T-cell (primary cell): ENCODE results near the gene FMN2. TPM values are rescaled to one million over a fixed set of nuclear protein-coding genes. Genes with fewer than 3 reads are reported as not detected.

Experiments used
- ATAC-seq, 4 experiments: fragments of 200-7000 bp in 3 of 4; fragments of 150-1000 bp in 1 of 4; cut with Tn5 transposase; replicated peaks in 1 of 4; 1 replicate in 3 of 4; 2 replicates in 1 of 4; pipeline ENCODE4 v1.10.0; 2021; ENCODE audit warnings: moderate library complexity in 3 of 4, mild to moderate bottlenecking in 2 of 4, moderate number of reproducible peaks in 1 of 4
- CTCF ChIA-PET, 2 donors: fragments of 300-600 bp; sonication (Branson Sonifier 250); formaldehyde crosslinking; loops; one replicate each; lab custom pipeline; 2022; ENCODE audit warnings: antibody characterized with exemption in 2 of 2; lab: Charles Lee
- POLR2A ChIA-PET, 2 donors: fragments of 300-600 bp; sonication (Branson Sonifier 250); formaldehyde crosslinking; loops; one replicate each; lab custom pipeline; 2022; ENCODE audit warnings: antibody characterized with exemption in 2 of 2; lab: Charles Lee
- DNase-seq, 35 experiments: peaks; one replicate each; pipeline versions ENCODE4 v3.0.0 to v3.0.0-alpha.2; 2013 to 2023
- H3K27ac ChIP-seq: one replicate; pipeline ENCODE4 v1.5.1; 2013; ENCODE audit warnings: low read length
- H3K27me3 ChIP-seq, 2 experiments: replicated peaks in 1 of 2; 1 replicate in 1 of 2; 2 replicates in 1 of 2; pipeline versions ENCODE4 v1.6.1 to v1.7.0; 2013; ENCODE audit warnings: low read length in 1 of 2, mixed read lengths in 1 of 2; ENCODE audit not compliant: control insufficient read depth in 2 of 2, insufficient read depth in 2 of 2; ENCODE audit errors: extremely low read depth in 1 of 2
- H3K36me3 ChIP-seq, 2 donors: 1 replicate in 1 of 2; 2 replicates in 1 of 2; pipeline versions ENCODE4 v1.6.1 to v1.7.0; 2013; ENCODE audit warnings: low read length in 1 of 2; ENCODE audit not compliant: control insufficient read depth in 2 of 2, insufficient read depth in 1 of 2; ENCODE audit errors: extremely low read depth in 1 of 2
- H3K4me1 ChIP-seq, 2 experiments: 1 replicate in 1 of 2; 2 replicates in 1 of 2; pipeline versions ENCODE4 v1.6.1 to v1.7.0; 2013; ENCODE audit warnings: low read length in 2 of 2, mixed read lengths in 1 of 2; ENCODE audit not compliant: insufficient read depth in 2 of 2, control insufficient read depth in 1 of 2; ENCODE audit errors: extremely low read depth in 1 of 2
- H3K4me3 ChIP-seq, 2 donors: 1 replicate in 1 of 2; 2 replicates in 1 of 2; pipeline versions ENCODE4 v1.5.1 to v1.7.0; 2013; ENCODE audit warnings: mild to moderate bottlenecking in 2 of 2, low read length in 1 of 2, moderate library complexity in 1 of 2; ENCODE audit not compliant: control insufficient read depth in 1 of 2; ENCODE audit errors: extremely low read depth in 1 of 2
- H3K9me3 ChIP-seq: 2 replicates; pipeline ENCODE4 v1.7.0; 2013
- H3K27ac Mint-ChIP-seq, 2 donors: one replicate each; pipeline ENCODE4 v1.8.0; 2020 to 2021; ENCODE audit warnings: mild to moderate bottlenecking in 2 of 2, mixed read lengths in 2 of 2
- H3K27me3 Mint-ChIP-seq, 2 donors: one replicate each; pipeline ENCODE4 v1.8.0; 2021 to 2022; ENCODE audit warnings: mixed read lengths in 2 of 2
- H3K36me3 Mint-ChIP-seq: one replicate; pipeline ENCODE4 v1.8.0; 2021; ENCODE audit warnings: mixed read lengths
- H3K4me1 Mint-ChIP-seq, 3 donors: one replicate each; pipeline ENCODE4 v1.8.0; 2020 to 2022; ENCODE audit warnings: mixed read lengths in 3 of 3, mild to moderate bottlenecking in 1 of 3
- H3K4me3 Mint-ChIP-seq, 3 donors: one replicate each; pipeline ENCODE4 v1.8.0; 2020 to 2022; ENCODE audit warnings: mild to moderate bottlenecking in 3 of 3, mixed read lengths in 3 of 3, moderate library complexity in 3 of 3
- H3K9me3 Mint-ChIP-seq, 3 donors: one replicate each; pipeline ENCODE4 v1.8.0; 2020 to 2022; ENCODE audit warnings: mixed read lengths in 3 of 3
- WGBS: methylation state at CpG from one replicate; pipeline ENCODE4 v1.1.5; 2013; ENCODE audit warnings: missing lambda C conversion rate; ENCODE audit not compliant: insufficient coverage; 5-methylcytosine and 5-hydroxymethylcytosine counted together
- total RNA-seq, 35 experiments: library from RNA in 6 of 35; stranded (reverse) in 6 of 35; fragments of 120-200 nt in 1 of 35; gene quantifications; one replicate each; pipeline versions ENCODE4 v1.2.1 to v1.2.4 and lab custom pipeline; 2013 to 2026

The FMN2 gene
- total RNA-seq, 5 donors from 2014 or later (not counting 1 experiment from before 2014, with no cell fraction given) = not detected

DNA sequence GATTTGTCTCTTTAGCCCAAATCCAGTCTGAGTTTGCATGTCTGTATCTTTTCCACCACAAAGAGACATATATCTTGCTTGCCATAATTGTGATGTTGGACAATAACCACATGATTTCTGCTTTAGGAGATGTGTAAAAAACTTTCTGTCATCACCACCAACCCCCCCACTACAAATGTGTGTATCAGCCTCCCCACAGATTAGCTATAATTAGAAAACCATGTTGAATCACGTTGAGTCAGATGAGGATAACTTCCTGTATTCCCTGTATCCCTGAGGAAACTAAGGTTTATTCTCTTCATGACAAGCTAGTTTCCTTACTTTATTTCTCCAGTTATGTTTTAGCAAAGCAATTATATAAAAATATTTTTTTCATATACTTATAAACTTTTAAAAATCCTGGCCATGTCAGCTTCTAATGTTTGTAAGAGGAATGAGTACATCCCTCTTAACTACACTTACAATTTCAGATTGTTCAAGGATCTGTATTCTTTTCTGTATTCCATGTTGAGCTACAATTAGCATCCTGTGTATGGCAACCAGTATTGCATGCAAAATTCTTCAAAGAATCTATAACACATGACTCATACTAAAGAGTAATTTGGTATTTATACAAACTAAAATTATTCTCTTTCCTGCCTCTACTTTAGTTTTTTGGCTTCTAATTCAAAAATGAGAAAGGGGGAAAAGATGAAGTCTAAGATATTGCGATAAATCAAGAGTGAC, 143.0 kb downstream of the FMN2 start:
- H3K27ac Mint-ChIP-seq = no peak overlapping the region

DNA sequence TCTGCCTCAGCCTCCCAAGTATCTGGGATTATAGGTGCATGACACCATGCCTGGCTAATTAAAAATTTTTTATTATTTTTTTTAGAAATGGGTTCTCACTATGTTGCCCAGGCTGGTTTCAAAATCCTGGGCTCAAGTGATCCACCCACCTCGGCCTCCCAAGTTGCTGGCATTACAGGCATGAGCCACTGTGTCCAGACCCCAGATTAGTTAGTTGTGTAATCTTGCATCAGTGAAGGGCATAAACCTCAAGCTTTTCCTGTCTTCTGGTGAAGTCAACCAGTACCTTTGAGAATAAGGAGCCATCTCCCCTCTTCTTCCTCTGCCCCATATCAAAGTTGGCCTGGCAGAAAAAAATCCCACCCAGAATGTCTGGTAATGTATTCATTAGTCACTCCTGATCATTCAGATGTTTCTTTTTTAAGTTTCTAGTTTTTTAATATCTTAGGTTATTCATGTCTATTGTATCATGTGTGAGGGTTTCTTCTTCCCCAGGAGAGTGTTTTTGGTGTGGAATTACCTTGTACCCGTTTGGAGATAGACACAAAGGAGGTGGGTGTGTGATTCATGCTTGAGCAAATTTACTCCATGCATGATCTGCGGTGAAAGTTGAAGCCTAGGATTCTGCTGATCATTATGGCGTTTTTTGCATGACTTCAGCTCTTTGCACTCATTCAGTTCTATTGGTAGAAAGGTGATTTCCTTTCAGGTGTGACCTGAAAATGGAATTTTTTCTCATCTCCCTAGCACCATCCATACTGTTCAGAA, 144.0 kb downstream of the FMN2 start:
- Mint-ChIP-seq H3K27ac (no peak overlapping the region), H3K36me3 (no peaks in the 10 kb centered on the region), H3K9me3 (peaks cover 0 to 4% (median 2%) of the 10 kb centered on the region in 3 donors), H3K4me1 (no peaks in the 10 kb centered on the region), H3K27me3 (no peaks in the 10 kb centered on the region), H3K4me3 (no peak overlapping the region)
- Histone ChIP-seq H3K27ac (no peak overlapping the region), H3K4me1 (no peaks in the 10 kb centered on the region), H3K4me3 (no peak overlapping the region), H3K36me3 (no peaks in the 10 kb centered on the region), H3K9me3 (no peaks in the 10 kb centered on the region), H3K27me3 (no peaks in the 10 kb centered on the region)
- 100% methylated on average over 1 of the region's 4 CpGs for WGBS
- ATAC-seq (no peak), DNase-seq (no peak)
- ChIA-PET CTCF (no interaction called here), POLR2A (no interaction called here)

More for the DNA sequence above, 143.0 kb downstream of the FMN2 start:
- Histone ChIP-seq H3K4me3 (no peak overlapping the region), H3K4me1 (no peaks in the 10 kb centered on the region), H3K36me3 (no peaks in the 10 kb centered on the region), H3K27me3 (no peaks in the 10 kb centered on the region), H3K27ac (no peak overlapping the region), H3K9me3 (no peaks in the 10 kb centered on the region)
- DNase-seq (no peak), ATAC-seq (no peak)
- POLR2A ChIA-PET = no interaction called here
- CTCF ChIA-PET = no interaction called here
- Mint-ChIP-seq H3K27me3 (no peaks in the 10 kb centered on the region), H3K4me3 (no peak overlapping the region), H3K4me1 (no peaks in the 10 kb centered on the region), H3K9me3 (peaks cover 0 to 4% (median 2%) of the 10 kb centered on the region in 3 donors), H3K36me3 (no peaks in the 10 kb centered on the region)
- WGBS = 80% methylated on average over 1 of the region's 2 CpGs

DNA sequence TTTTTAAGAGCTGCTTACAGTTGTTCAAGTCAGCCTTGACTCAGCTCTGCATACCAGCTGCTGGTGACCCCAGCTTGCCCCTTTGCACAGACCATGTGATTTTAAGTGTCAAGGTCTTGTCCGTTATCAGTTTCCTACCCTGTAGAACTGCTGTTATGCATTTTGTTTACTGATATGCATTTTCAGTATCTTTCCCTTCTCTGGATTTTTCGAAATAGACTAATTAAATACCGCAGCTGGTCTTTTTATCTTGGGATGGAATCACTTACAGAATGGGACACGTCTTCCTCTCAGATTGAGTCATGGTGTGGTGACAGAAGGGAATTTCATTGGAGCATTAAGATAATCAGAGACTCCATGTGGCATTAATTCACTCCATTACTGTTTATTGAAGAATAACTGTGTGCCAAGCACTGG, 145.6 kb downstream of the FMN2 start:
- ChIA-PET POLR2A (no interaction called here), CTCF (no interaction called here)
- H3K4me1 Mint-ChIP-seq = no peaks in the 10 kb centered on the region
- Histone ChIP-seq H3K4me3 (no peak overlapping the region), H3K9me3 (no peaks in the 10 kb centered on the region), H3K4me1 (no peaks in the 10 kb centered on the region), H3K36me3 (no peaks in the 10 kb centered on the region), H3K27me3 (no peaks in the 10 kb centered on the region), H3K27ac (no peak overlapping the region)
- H3K27me3 Mint-ChIP-seq = no peaks in the 10 kb centered on the region
- no peak overlapping the region for H3K27ac Mint-ChIP-seq
- H3K4me3 Mint-ChIP-seq = no peak overlapping the region
- DNase-seq (no peak), ATAC-seq (no peak)
- H3K9me3 Mint-ChIP-seq = peaks cover 0 to 3% (median 2%) of the 10 kb centered on the region in 3 donors
- 0% methylated on average over 1 of the region's 4 CpGs for WGBS
- no peaks in the 10 kb centered on the region for H3K36me3 Mint-ChIP-seq

DNA sequence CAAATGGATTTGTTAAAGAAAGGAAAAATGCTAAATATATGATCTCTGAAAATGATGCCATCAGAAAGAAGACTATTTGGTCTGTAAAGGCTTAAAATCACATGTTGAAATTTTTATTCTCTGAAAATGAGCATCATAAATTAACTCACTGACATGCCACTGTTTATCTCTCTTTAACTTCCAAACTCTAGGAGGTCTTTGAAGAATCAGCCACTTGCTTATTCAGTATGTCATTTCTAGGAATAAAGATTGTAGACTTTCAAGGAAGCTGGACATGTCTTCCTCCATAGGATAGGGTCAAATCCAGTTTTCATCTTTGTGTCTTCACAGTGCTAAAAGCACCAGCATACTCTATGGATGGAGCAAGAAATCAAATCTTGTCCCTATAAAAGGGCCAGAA, 147.6 kb downstream of the FMN2 start:
- Histone ChIP-seq H3K4me1 (no peaks in the 10 kb centered on the region), H3K27ac (no peak overlapping the region), H3K36me3 (no peaks in the 10 kb centered on the region), H3K9me3 (no peaks in the 10 kb centered on the region), H3K27me3 (no peaks in the 10 kb centered on the region), H3K4me3 (no peak overlapping the region)
- DNase-seq (no peak), ATAC-seq (no peak)
- CTCF ChIA-PET = no interaction called here
- no peaks in the 10 kb centered on the region for H3K4me1 Mint-ChIP-seq
- no peaks in the 10 kb centered on the region for H3K36me3 Mint-ChIP-seq
- POLR2A ChIA-PET = no interaction called here
- H3K27ac Mint-ChIP-seq = no peak overlapping the region
- H3K4me3 Mint-ChIP-seq = no peak overlapping the region
- peaks cover 0 to 6% (median 2%) of the 10 kb centered on the region in 3 donors for H3K9me3 Mint-ChIP-seq
- no peaks in the 10 kb centered on the region for H3K27me3 Mint-ChIP-seq

DNA sequence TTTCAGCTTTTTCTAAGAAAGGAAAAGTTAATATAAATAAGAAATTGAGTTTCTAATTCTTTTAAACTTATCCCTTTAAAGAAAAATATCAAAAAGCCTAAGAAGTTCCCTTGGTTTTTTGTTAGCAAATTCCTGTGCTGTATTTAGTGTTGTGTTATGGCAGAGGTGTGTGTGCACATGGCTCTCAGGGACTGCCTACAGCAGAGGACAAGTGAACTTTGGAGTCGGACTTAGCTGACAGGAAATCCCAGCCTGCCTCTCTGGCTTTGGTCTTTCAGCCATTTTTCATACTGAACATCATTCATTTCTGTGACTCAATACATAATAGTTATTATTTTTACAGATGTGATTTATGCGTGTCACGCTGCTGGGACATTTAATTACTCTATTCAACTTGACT, 149.6 kb downstream of the FMN2 start:
- peaks cover 0 to 2% of the 10 kb centered on the region in 2 donors for H3K27me3 Mint-ChIP-seq
- H3K36me3 Mint-ChIP-seq = no peaks in the 10 kb centered on the region
- no peak overlapping the region for H3K27ac Mint-ChIP-seq
- H3K9me3 Mint-ChIP-seq = peaks cover 0 to 10% (median 2%) of the 10 kb centered on the region in 3 donors
- no peak overlapping the region for H3K4me3 ChIP-seq
- ChIA-PET POLR2A (no interaction called here), CTCF (no interaction called here)
- H3K4me3 Mint-ChIP-seq = no peak overlapping the region
- H3K27me3 ChIP-seq = no peaks in the 10 kb centered on the region
- H3K36me3 ChIP-seq = no peaks in the 10 kb centered on the region
- no peaks in the 10 kb centered on the region for H3K4me1 Mint-ChIP-seq
- no CpG with 5 or more reads among the region's 3 CpGs for WGBS
- H3K4me1 ChIP-seq = no peaks in the 10 kb centered on the region
- no peaks in the 10 kb centered on the region for H3K9me3 ChIP-seq
- no peak overlapping the region for H3K27ac ChIP-seq
- ATAC-seq = no peak
- no peak for DNase-seq

DNA sequence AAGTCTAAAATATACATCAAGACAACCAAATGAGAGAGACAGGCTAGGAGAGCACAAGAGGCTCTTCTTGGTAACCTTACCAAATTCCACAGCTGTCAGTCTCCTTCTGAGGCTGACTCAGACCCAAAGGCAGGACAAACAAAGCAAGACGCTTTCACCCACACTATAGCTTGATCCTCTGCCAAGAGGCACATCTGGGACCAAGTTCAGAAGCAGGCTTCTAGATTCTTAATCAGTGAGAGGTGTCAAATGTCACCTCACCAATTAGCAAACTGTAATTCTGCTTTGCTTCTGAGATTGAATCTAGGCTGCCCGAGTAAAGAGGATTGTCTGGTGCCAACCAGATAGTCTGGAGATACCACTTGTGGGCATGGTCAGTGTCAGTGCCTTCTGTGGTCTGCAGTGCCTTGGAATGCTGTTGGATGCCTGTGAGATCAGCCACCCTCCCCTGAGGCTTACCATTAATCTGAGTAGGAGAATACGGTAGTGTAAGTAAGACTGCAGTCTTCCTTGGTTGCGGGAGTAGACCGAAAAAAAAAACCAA, 151.0 kb downstream of the FMN2 start:
- H3K9me3 ChIP-seq = no peaks in the 10 kb centered on the region
- H3K4me3 ChIP-seq = no peak overlapping the region
- no peak for ATAC-seq
- H3K4me1 ChIP-seq = no peaks in the 10 kb centered on the region
- H3K4me1 Mint-ChIP-seq = no peaks in the 10 kb centered on the region
- DNase-seq = no peak
- H3K27me3 ChIP-seq = no peaks in the 10 kb centered on the region
- peaks cover 0 to 2% of the 10 kb centered on the region in 2 donors for H3K27me3 Mint-ChIP-seq
- no peak overlapping the region for H3K4me3 Mint-ChIP-seq
- WGBS = 83% methylated on average over 2 of the region's 5 CpGs
- peaks cover 0 to 10% (median 0%) of the 10 kb centered on the region in 3 donors for H3K9me3 Mint-ChIP-seq
- H3K36me3 ChIP-seq = no peaks in the 10 kb centered on the region
- no peak overlapping the region for H3K27ac Mint-ChIP-seq
- no peak overlapping the region for H3K27ac ChIP-seq
- CTCF ChIA-PET = no interaction called here
- POLR2A ChIA-PET = no interaction called here
- H3K36me3 Mint-ChIP-seq = no peaks in the 10 kb centered on the region
